ENCODE data around the gene PBX1.

Gene PBX1

GRCh38 chr1:164563721-164564360 lies 4.9 kb downstream of the PBX1 start:
- DNase-seq (ENCODE audit: low spot score) = no peak

GRCh38 chr1:164564378-164564777 lies 5.4 kb downstream of the PBX1 start:
- DNase-seq (ENCODE audit: low spot score) = no peak

GRCh38 chr1:164565357-164565756 lies 6.4 kb downstream of the PBX1 start:
- DNase-seq (ENCODE audit: low spot score) = no peak

- DNase-seq (ENCODE audit: low spot score) = no peak
Observed at GRCh38 chr1:164567774-164568173, 8.8 kb downstream of the PBX1 start.

- DNase-seq (ENCODE audit: low spot score) = no peak
Observed at GRCh38 chr1:164569241-164569640, 10.3 kb downstream of the PBX1 start.

- no peak for DNase-seq (ENCODE audit: low spot score)
Observed at GRCh38 chr1:164569866-164570265, 10.9 kb downstream of the PBX1 start.

GRCh38 chr1:164571333-164571732 lies 12.3 kb downstream of the PBX1 start:
- no peak for DNase-seq (ENCODE audit: low spot score)

GRCh38 chr1:164575356-164575886 lies 16.4 kb downstream of the PBX1 start:
- DNase-seq (ENCODE audit: low spot score) = no peak

GRCh38 chr1:164576291-164577271 lies 17.6 kb downstream of the PBX1 start:
- no peak for DNase-seq (ENCODE audit: low spot score)

- DNase-seq (ENCODE audit: low spot score) = no peak
Observed at GRCh38 chr1:164577291-164577690, 18.3 kb downstream of the PBX1 start.

GRCh38 chr1:164578479-164579200 lies 19.7 kb downstream of the PBX1 start:
- no peak for DNase-seq (ENCODE audit: low spot score)

- DNase-seq (ENCODE audit: low spot score) = no peak
Observed at GRCh38 chr1:164579381-164579780, 20.4 kb downstream of the PBX1 start.

GRCh38 chr1:164581762-164582161 lies 22.8 kb downstream of the PBX1 start:
- no peak for DNase-seq (ENCODE audit: low spot score)

- DNase-seq (ENCODE audit: low spot score) = no peak
Observed at GRCh38 chr1:164583196-164583595, 24.2 kb downstream of the PBX1 start.

- no peak for DNase-seq (ENCODE audit: low spot score)
Observed at GRCh38 chr1:164583835-164584539, 25.0 kb downstream of the PBX1 start.

- no peak for DNase-seq (ENCODE audit: low spot score)
Observed at GRCh38 chr1:164586591-164586990, 27.6 kb downstream of the PBX1 start.

- DNase-seq (ENCODE audit: low spot score) = peak; percentile 6
Observed at GRCh38 chr1:164587617-164588501, 28.9 kb downstream of the PBX1 start.

GRCh38 chr1:164588516-164589341 lies 29.7 kb downstream of the PBX1 start:
- DNase-seq (ENCODE audit: low spot score) = no peak

- no peak for DNase-seq (ENCODE audit: low spot score)
Observed at GRCh38 chr1:164589408-164589807, 30.4 kb downstream of the PBX1 start.
